Measurements from ENCODE around the gene GAL3ST2. TPM values are rescaled to one million over a fixed set of nuclear protein-coding genes. Genes with fewer than 3 reads are reported as not detected.

GAL3ST2 gene
- total RNA-seq, 3 donors from 2014 or later = 0.23 to 0.33 TPM; not detected in 1

- Mint-ChIP-seq H3K36me3 (ENCODE audit: insufficient read depth) (no peaks in the 10 kb centered on the region), H3K4me1 (ENCODE audit: low read depth) (peaks cover 12% of the 10 kb centered on the region), H3K4me3 (no peak overlapping the region), H3K9me3 (no peaks in the 10 kb centered on the region), H3K27me3 (ENCODE audit: low read depth) (no peaks in the 10 kb centered on the region)
- no peak for ATAC-seq
- DNase-seq = no peak
Observed at GRCh38 chr2:241769819-241770184, 6.8 kb upstream of the GAL3ST2 start.

- Mint-ChIP-seq H3K4me3 (no peak overlapping the region), H3K4me1 (ENCODE audit: low read depth) (peaks cover 12% of the 10 kb centered on the region), H3K36me3 (ENCODE audit: insufficient read depth) (no peaks in the 10 kb centered on the region), H3K27me3 (ENCODE audit: low read depth) (no peaks in the 10 kb centered on the region), H3K9me3 (no peaks in the 10 kb centered on the region)
- ATAC-seq (no peak), DNase-seq (no peak)
Observed at GRCh38 chr2:241770185-241770935, 6.3 kb upstream of the GAL3ST2 start.

- no peaks in the 10 kb centered on the region for H3K27me3 Mint-ChIP-seq (ENCODE audit: low read depth)
- no peaks in the 10 kb centered on the region for H3K36me3 Mint-ChIP-seq (ENCODE audit: insufficient read depth)
- DNase-seq (no peak), ATAC-seq (no peak)
- no peak overlapping the region for H3K4me3 Mint-ChIP-seq
- H3K9me3 Mint-ChIP-seq = no peaks in the 10 kb centered on the region
- H3K4me1 Mint-ChIP-seq (ENCODE audit: low read depth) = peaks cover 12% of the 10 kb centered on the region
Observed at GRCh38 chr2:241770936-241771285, 5.7 kb upstream of the GAL3ST2 start.

- DNase-seq (no peak), ATAC-seq (no peak)
- H3K4me1 Mint-ChIP-seq (ENCODE audit: low read depth) = peaks cover 12% of the 10 kb centered on the region
Observed at GRCh38 chr2:241771286-241772062, 5.1 kb upstream of the GAL3ST2 start.

GRCh38 chr2:241772063-241772499 is 4.5 kb upstream of the GAL3ST2 start:
- Mint-ChIP-seq H3K27me3 (ENCODE audit: low read depth) (no peaks in the 10 kb centered on the region), H3K9me3 (no peaks in the 10 kb centered on the region), H3K36me3 (ENCODE audit: insufficient read depth) (no peaks in the 10 kb centered on the region), H3K4me3 (peak overlapping the region; percentile 48), H3K4me1 (ENCODE audit: low read depth) (peaks cover 12% of the 10 kb centered on the region)
- no peak for DNase-seq
- peak in 1 of 2 donors; percentile 22 for ATAC-seq

More at GRCh38 chr2:241771286-241772062, 5.1 kb upstream of the GAL3ST2 start:
- H3K36me3 Mint-ChIP-seq (ENCODE audit: insufficient read depth) = no peaks in the 10 kb centered on the region
- no peaks in the 10 kb centered on the region for H3K27me3 Mint-ChIP-seq (ENCODE audit: low read depth)
- H3K9me3 Mint-ChIP-seq = no peaks in the 10 kb centered on the region
- H3K4me3 Mint-ChIP-seq = peak overlapping the region; percentile 48

- Mint-ChIP-seq H3K36me3 (ENCODE audit: insufficient read depth) (no peaks in the 10 kb centered on the region), H3K9me3 (no peaks in the 10 kb centered on the region), H3K27me3 (ENCODE audit: low read depth) (no peaks in the 10 kb centered on the region), H3K4me3 (no peak overlapping the region), H3K4me1 (ENCODE audit: low read depth) (peaks cover 12% of the 10 kb centered on the region)
- DNase-seq (no peak), ATAC-seq (no peak)
Observed at GRCh38 chr2:241773511-241774418, 2.9 kb upstream of the GAL3ST2 start.

- no peaks in the 10 kb centered on the region for H3K27me3 Mint-ChIP-seq (ENCODE audit: low read depth)
- peaks cover 12% of the 10 kb centered on the region for H3K4me1 Mint-ChIP-seq (ENCODE audit: low read depth)
- H3K9me3 Mint-ChIP-seq = no peaks in the 10 kb centered on the region
- ATAC-seq (no peak), DNase-seq (no peak)
- no peak overlapping the region for H3K4me3 Mint-ChIP-seq
- no peaks in the 10 kb centered on the region for H3K36me3 Mint-ChIP-seq (ENCODE audit: insufficient read depth)
Observed at GRCh38 chr2:241774419-241775222, 2.0 kb upstream of the GAL3ST2 start.

GRCh38 chr2:241775223-241776177 is 1.1 kb upstream of the GAL3ST2 start:
- DNase-seq = no peak
- no peak for ATAC-seq
- Mint-ChIP-seq H3K9me3 (no peaks in the 10 kb centered on the region), H3K4me3 (no peak overlapping the region), H3K36me3 (ENCODE audit: insufficient read depth) (no peaks in the 10 kb centered on the region), H3K27me3 (ENCODE audit: low read depth) (no peaks in the 10 kb centered on the region), H3K4me1 (ENCODE audit: low read depth) (peaks cover 12% of the 10 kb centered on the region)

- H3K4me1 Mint-ChIP-seq (ENCODE audit: low read depth) = peaks cover 7% of the 10 kb centered on the region
- ATAC-seq = no peak
- H3K9me3 Mint-ChIP-seq = peaks cover 4% of the 10 kb centered on the region
- H3K36me3 Mint-ChIP-seq (ENCODE audit: insufficient read depth) = no peaks in the 10 kb centered on the region
- no peak overlapping the region for H3K4me3 Mint-ChIP-seq
- no peaks in the 10 kb centered on the region for H3K27me3 Mint-ChIP-seq (ENCODE audit: low read depth)
- DNase-seq = no peak
Observed at GRCh38 chr2:241777170-241777685, 606 bp downstream of the GAL3ST2 start.

GRCh38 chr2:241777686-241778627 is 1.3 kb downstream of the GAL3ST2 start:
- no peaks in the 10 kb centered on the region for H3K27me3 Mint-ChIP-seq (ENCODE audit: low read depth)
- peaks cover 4% of the 10 kb centered on the region for H3K9me3 Mint-ChIP-seq
- H3K36me3 Mint-ChIP-seq (ENCODE audit: insufficient read depth) = no peaks in the 10 kb centered on the region
- no peak overlapping the region for H3K4me3 Mint-ChIP-seq
- DNase-seq = no peak
- H3K4me1 Mint-ChIP-seq (ENCODE audit: low read depth) = peaks cover 2% of the 10 kb centered on the region
- no peak for ATAC-seq

- no peaks in the 10 kb centered on the region for H3K36me3 Mint-ChIP-seq (ENCODE audit: insufficient read depth)
Observed at GRCh38 chr2:241780939-241781569, 4.4 kb downstream of the GAL3ST2 start.

More at GRCh38 chr2:241780939-241781569, 4.4 kb downstream of the GAL3ST2 start:
- Mint-ChIP-seq H3K9me3 (peaks cover 4% of the 10 kb centered on the region), H3K4me1 (ENCODE audit: low read depth) (no peaks in the 10 kb centered on the region), H3K4me3 (no peak overlapping the region), H3K27me3 (ENCODE audit: low read depth) (no peaks in the 10 kb centered on the region)
- ATAC-seq = no peak
- no peak for DNase-seq
